ENCODE data around the gene DEPDC5. TPM values are rescaled to one million over a fixed set of nuclear protein-coding genes. Genes with fewer than 3 reads are reported as not detected.

DEPDC5 gene
- total and polyA plus RNA-seq, 2 of the 8 experiments (the other 6 are each of a cell fraction or from before 2014, with no cell fraction given) = 18.3 to 26.5 TPM

DNA sequence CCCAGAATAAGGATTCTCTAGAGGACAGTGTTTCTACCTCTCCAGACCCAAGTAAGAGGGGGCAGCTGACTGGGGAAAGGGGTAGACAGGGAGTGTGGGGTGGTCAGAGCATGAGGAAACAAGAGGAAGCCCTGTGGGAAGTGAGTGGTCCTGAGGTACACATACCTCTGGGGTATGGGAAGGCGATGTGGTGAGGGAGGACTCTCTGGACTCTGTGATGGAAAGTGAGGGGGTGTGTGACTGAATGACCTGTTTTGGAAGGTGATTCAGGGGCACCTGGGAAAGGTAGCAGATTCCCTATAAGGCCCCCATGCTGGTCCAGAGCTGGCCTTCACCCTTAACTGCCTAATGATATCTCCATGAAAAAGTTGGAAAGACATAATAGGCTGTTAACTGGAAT, 80.1 kb downstream of the DEPDC5 start (continued):
- TF ChIP-seq, protein P1, sequence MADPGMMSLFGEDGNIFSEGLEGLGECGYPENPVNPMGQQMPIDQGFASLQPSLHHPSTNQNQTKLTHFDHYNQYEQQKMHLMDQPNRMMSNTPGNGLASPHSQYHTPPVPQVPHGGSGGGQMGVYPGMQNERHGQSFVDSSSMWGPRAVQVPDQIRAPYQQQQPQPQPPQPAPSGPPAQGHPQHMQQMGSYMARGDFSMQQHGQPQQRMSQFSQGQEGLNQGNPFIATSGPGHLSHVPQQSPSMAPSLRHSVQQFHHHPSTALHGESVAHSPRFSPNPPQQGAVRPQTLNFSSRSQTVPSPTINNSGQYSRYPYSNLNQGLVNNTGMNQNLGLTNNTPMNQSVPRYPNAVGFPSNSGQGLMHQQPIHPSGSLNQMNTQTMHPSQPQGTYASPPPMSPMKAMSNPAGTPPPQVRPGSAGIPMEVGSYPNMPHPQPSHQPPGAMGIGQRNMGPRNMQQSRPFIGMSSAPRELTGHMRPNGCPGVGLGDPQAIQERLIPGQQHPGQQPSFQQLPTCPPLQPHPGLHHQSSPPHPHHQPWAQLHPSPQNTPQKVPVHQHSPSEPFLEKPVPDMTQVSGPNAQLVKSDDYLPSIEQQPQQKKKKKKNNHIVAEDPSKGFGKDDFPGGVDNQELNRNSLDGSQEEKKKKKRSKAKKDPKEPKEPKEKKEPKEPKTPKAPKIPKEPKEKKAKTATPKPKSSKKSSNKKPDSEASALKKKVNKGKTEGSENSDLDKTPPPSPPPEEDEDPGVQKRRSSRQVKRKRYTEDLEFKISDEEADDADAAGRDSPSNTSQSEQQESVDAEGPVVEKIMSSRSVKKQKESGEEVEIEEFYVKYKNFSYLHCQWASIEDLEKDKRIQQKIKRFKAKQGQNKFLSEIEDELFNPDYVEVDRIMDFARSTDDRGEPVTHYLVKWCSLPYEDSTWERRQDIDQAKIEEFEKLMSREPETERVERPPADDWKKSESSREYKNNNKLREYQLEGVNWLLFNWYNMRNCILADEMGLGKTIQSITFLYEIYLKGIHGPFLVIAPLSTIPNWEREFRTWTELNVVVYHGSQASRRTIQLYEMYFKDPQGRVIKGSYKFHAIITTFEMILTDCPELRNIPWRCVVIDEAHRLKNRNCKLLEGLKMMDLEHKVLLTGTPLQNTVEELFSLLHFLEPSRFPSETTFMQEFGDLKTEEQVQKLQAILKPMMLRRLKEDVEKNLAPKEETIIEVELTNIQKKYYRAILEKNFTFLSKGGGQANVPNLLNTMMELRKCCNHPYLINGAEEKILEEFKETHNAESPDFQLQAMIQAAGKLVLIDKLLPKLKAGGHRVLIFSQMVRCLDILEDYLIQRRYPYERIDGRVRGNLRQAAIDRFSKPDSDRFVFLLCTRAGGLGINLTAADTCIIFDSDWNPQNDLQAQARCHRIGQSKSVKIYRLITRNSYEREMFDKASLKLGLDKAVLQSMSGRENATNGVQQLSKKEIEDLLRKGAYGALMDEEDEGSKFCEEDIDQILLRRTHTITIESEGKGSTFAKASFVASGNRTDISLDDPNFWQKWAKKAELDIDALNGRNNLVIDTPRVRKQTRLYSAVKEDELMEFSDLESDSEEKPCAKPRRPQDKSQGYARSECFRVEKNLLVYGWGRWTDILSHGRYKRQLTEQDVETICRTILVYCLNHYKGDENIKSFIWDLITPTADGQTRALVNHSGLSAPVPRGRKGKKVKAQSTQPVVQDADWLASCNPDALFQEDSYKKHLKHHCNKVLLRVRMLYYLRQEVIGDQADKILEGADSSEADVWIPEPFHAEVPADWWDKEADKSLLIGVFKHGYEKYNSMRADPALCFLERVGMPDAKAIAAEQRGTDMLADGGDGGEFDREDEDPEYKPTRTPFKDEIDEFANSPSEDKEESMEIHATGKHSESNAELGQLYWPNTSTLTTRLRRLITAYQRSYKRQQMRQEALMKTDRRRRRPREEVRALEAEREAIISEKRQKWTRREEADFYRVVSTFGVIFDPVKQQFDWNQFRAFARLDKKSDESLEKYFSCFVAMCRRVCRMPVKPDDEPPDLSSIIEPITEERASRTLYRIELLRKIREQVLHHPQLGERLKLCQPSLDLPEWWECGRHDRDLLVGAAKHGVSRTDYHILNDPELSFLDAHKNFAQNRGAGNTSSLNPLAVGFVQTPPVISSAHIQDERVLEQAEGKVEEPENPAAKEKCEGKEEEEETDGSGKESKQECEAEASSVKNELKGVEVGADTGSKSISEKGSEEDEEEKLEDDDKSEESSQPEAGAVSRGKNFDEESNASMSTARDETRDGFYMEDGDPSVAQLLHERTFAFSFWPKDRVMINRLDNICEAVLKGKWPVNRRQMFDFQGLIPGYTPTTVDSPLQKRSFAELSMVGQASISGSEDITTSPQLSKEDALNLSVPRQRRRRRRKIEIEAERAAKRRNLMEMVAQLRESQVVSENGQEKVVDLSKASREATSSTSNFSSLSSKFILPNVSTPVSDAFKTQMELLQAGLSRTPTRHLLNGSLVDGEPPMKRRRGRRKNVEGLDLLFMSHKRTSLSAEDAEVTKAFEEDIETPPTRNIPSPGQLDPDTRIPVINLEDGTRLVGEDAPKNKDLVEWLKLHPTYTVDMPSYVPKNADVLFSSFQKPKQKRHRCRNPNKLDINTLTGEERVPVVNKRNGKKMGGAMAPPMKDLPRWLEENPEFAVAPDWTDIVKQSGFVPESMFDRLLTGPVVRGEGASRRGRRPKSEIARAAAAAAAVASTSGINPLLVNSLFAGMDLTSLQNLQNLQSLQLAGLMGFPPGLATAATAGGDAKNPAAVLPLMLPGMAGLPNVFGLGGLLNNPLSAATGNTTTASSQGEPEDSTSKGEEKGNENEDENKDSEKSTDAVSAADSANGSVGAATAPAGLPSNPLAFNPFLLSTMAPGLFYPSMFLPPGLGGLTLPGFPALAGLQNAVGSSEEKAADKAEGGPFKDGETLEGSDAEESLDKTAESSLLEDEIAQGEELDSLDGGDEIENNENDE (IDR thresholded peaks at IDR 0.05; ENCODE audit: insufficient replicate concordance, low read length) = no peak
- no peak for TF ChIP-seq CBX5 (IDR thresholded peaks at IDR 0.05; ENCODE audit: low read depth, low read length)
- no peak for TF ChIP-seq EP300 (IDR thresholded peaks at IDR 0.05; ENCODE audit: borderline replicate concordance in 1 of 2, low read depth in 2 of 2, low read length in 2 of 2)
- no peak for TF ChIP-seq TEAD4 (IDR thresholded peaks at IDR 0.05; ENCODE audit: low read depth, low read length)
